ENCODE measurements around the gene STARD13. TPM values are rescaled to one million over a fixed set of nuclear protein-coding genes. Genes with fewer than 3 reads are reported as not detected.

The STARD13 gene
- total RNA-seq, 1 experiment from 2014 or later, result 2.1 TPM

GRCh38 chr13:33218426-33218825 is 67.1 kb downstream of the STARD13 start:
- no peak overlapping the region for H3K4me3 Mint-ChIP-seq
- Histone ChIP-seq H3K14ac (ENCODE audit: insufficient read depth, low read length) (no peak overlapping the region), H3K4me2 (ENCODE audit: insufficient read depth, insufficient read length, low read length) (no peak overlapping the region), H4K91ac (ENCODE audit: insufficient read length, low read depth, low read length) (no peak overlapping the region), H3K23ac (ENCODE audit: insufficient read length, low read depth, low read length) (no peak overlapping the region), H3K18ac (ENCODE audit: insufficient read length, low read depth, low read length) (no peak overlapping the region), H3K27ac (ENCODE audit: insufficient read length, low read depth, low read length) (no peak overlapping the region), H4K5ac (ENCODE audit: insufficient read length, low read depth, low read length) (no peak overlapping the region), H4K8ac (replicated peaks; ENCODE audit: insufficient read length, low read depth, low read length) (no peak overlapping the region), H3K9ac (ENCODE audit: extremely low read depth, insufficient read length, low read length) (no peak overlapping the region), H2BK20ac (ENCODE audit: low read depth, low read length, poor library complexity, severe bottlenecking) (no peak overlapping the region), H2BK12ac (ENCODE audit: insufficient read length, low read depth, low read length) (no peak overlapping the region), H2BK120ac (ENCODE audit: low read depth, low read length, poor library complexity, severe bottlenecking) (no peak overlapping the region), H3K9me3 (ENCODE audit: control insufficient read depth, low read depth, low read length) (no peaks in the 10 kb centered on the region), H3K56ac (ENCODE audit: insufficient read length, low read depth, low read length) (no peak overlapping the region), H3K23me2 (ENCODE audit: insufficient read length, low read depth, low read length, poor library complexity, severe bottlenecking) (no peaks in the 10 kb centered on the region), H3T11ph (ENCODE audit: low read length) (no peak overlapping the region), H3K4me1 (ENCODE audit: insufficient read depth, low read length) (peaks cover 7% of the 10 kb centered on the region; the same call in 1 of the 2 replicates), H3K4ac (ENCODE audit: low read depth, low read length) (no peak overlapping the region), H3K79me2 (ENCODE audit: insufficient read depth, low read length) (no peaks in the 10 kb centered on the region), H2AFZ (ENCODE audit: low read length) (no peak overlapping the region), H2BK5ac (ENCODE audit: insufficient read length, low read length) (no peak overlapping the region), H2BK15ac (ENCODE audit: low read depth, low read length) (no peak overlapping the region), H2AK5ac (ENCODE audit: insufficient read length, low read length) (no peak overlapping the region), H3K27me3 (ENCODE audit: insufficient read depth, low read length) (no peaks in the 10 kb centered on the region), H4K20me1 (ENCODE audit: control insufficient read depth, insufficient read depth, insufficient read length) (no peaks in the 10 kb centered on the region), H3K79me1 (ENCODE audit: insufficient read depth, low read depth, low read length, poor library complexity, severe bottlenecking) (no peaks in the 10 kb centered on the region)
- H3K36me3 Mint-ChIP-seq (ENCODE audit: insufficient read depth in 1 of 3, low read depth in 3 of 3), result no peaks in the 10 kb centered on the region; a peak in 1 of 7 replicates
- H3K27ac Mint-ChIP-seq, result no peak overlapping the region; a peak in 1 of 7 replicates
- H3K9me3 Mint-ChIP-seq, result no peaks in the 10 kb centered on the region
- no CpG with 5 or more reads among the region's 1 CpG for WGBS (ENCODE audit: extremely low coverage, insufficient read length, low lambda C conversion rate)
- H3K4me1 Mint-ChIP-seq, result peaks cover 18 to 20% of the 10 kb centered on the region in 2 experiments
- no peak for TF ChIP-seq CTCF (conservative IDR thresholded peaks at IDR 0.05)
- no peak for DNase-seq
- no peaks in the 10 kb centered on the region for H3K27me3 Mint-ChIP-seq (ENCODE audit: low read depth)

All from H9 (cell line).